ENCODE data around the gene GATAD2B.

The GATAD2B gene

DNA sequence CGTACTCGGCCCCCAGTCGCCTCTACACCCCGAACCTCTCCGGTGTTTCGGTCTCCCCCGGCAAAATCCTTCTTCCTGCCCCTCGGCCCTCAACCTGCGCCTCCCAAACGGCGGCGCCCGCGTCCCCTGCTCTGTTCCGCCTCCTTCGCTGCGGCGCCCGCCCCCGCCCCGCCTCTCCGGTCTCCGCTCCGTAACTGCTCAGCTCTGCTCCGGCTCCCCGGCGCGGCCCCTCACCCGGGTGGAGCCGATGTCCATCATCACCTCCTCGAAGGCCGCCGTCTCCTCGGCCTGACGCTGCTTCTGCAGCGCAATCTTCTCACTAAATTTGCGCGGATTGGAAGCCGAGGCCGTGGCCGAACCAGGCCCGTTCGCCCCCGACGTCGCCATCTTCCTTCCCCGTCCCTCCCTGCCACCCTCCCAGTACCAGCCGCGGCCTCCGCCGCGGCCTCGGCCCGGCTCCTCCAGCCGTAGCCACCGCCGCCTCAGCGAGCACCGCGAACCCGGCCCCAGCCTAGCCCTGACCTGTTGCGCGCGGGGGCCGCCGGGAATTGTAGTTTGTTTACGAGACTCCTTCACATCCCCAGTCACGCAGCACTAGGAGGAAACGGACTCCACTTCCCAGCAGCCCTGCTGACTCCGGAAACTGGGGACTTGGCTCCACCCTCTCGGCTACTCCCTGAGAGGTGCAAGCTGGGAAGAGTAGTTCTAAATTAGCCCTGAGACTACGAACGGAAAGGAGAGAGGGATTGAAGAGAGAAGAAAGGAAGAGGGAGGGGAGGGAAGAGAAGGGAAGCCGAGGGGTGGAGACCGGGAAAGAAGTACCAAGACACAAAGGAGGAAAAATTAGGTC lies 35.6 kb upstream of the GATAD2B start, which contains the start of gene CRTC2:
Gene CRTC2, minus strand, starts transcription at position 502 of the 850 bp plus-strand sequence. Its CDS starts 115 bp downstream, at position 387.
- ATAC-seq, result peak; percentile 91
- peak within 1 kb of the TSS; percentile 90 to 91 for H3K4me3 Mint-ChIP-seq

DNA sequence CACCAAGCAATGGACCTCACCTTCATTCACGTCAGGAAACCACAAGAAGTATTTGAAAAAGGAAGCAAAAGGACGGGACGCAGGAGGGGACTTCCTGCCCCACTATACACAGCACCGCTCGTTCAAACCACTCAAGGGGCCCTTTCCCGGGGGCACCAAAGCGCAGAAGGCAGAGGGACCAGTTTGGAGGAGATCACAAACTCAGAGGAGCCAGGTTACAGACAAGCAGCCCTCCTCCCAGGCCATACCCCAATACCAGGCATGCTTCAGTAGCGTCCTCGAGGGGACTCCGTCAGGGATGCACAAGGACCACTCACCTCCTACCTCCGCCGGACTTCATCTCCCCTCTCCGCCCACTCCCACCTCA lies 35.0 kb upstream of the GATAD2B start:
- H3K27ac Mint-ChIP-seq, result peak overlapping the region; percentile 96
- H3K27me3 Mint-ChIP-seq, result no peaks in the 10 kb centered on the region
- peak overlapping the region; percentile 90 to 91 for H3K4me3 Mint-ChIP-seq
- no peaks in the 10 kb centered on the region for H3K9me3 Mint-ChIP-seq
- ATAC-seq, result peak; percentile 60
- H3K4me1 Mint-ChIP-seq, result peaks cover 68% of the 10 kb centered on the region
- DNase-seq, result peak; percentile 53 to 72

More for the DNA sequence above, 35.6 kb upstream of the GATAD2B start, which contains the start of gene CRTC2:
- Mint-ChIP-seq H3K9me3 (no peaks in the 10 kb centered on the region), H3K27ac (peak within 1 kb of the TSS; percentile 96), H3K4me1 (peaks cover 70% of the 10 kb centered on the region), H3K27me3 (no peaks in the 10 kb centered on the region)
- peak; percentile 92 to 97 for DNase-seq

DNA sequence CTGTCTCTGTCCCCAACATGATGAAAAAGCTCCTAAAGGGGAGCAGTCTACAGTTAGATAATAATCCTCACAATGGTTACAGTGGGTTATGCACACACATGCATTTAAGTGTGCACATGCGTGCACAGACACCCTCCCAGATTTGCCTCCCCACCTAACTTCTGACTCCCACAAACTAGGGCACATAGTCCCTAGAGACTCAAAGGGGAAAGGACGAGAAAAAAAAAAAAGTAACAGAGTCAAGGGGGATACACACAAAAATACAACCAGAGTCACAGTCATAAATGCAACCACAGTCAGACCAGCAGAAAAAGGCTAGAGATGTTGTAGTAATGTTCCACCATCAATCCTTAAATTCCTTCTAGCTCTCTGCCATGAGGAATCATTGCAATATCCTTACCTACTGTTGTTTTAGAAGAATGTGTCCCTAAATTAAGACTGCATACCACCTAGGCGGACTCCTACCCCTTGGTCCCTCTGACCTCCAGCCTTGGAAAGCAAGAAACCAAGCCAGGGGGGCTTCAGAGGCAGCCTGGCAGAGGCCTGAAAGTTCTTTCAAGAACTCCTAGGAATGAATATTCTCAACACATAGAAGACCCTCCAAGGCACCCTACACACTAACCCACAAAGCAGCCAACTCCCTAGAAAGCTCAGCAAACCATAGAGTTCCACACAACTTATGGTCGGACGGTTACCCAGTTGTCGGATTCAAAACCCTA lies 34.4 kb upstream of the GATAD2B start:
- Mint-ChIP-seq H3K4me1 (peaks cover 62% of the 10 kb centered on the region), H3K9me3 (no peaks in the 10 kb centered on the region), H3K4me3 (peak overlapping the region; percentile 90 to 91), H3K27ac (peak overlapping the region; percentile 96), H3K27me3 (no peaks in the 10 kb centered on the region)
- DNase-seq (no peak), ATAC-seq (no peak)

DNA sequence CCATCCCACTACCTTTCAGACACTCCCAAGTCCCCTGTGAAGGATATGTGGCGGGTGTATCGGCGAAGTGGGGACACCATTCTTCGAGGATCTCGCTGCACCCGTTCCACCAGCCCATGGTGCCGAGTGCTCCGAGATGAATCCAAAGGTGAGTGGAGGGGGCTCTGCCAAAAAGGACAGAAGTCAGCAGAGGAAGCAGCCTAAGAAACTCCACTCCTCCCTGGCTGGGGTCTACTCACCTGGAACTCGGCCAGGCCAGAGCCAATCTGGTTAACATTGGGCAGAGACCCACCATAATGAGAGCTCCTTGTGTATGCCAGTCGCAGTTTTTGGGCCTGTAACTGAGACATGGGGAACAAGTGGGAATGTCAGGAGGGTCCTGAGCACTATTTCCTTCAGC lies 32.1 kb upstream of the GATAD2B start:
- DNase-seq, result no peak
- no peak for ATAC-seq
- Mint-ChIP-seq H3K27me3 (no peaks in the 10 kb centered on the region), H3K27ac (no peak overlapping the region), H3K4me1 (peaks cover 48% of the 10 kb centered on the region), H3K4me3 (peak overlapping the region in 1 of 2 donors; percentile 24), H3K9me3 (no peaks in the 10 kb centered on the region)

DNA sequence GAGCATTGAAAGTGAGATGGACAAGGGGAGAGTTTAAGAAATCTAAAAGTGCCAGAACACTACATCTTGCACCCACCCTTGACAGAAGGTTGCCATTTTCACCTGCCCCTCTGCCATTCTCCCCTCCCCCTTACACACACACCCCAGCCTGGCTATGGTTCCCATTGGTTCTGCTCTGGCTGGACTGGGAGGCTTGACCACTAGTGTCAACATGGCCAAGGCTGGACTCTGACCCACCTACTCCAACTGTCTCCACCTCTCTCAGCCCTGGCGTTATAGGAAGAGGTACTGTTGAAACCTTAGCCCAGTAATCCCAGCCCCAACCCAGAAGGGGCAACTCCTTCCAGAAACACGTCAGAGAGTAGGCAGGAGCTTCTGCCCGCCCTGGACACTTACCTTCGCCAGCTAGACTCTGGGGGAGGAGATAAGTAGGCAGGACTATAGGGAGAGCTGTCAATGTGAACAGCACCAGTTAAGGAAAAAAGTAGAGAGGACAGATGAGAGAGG lies 31.1 kb upstream of the GATAD2B start:
- no peaks in the 10 kb centered on the region for H3K27me3 Mint-ChIP-seq
- peak overlapping the region in 1 of 2 donors; percentile 38 for H3K27ac Mint-ChIP-seq
- DNase-seq, result no peak
- peak overlapping the region in 1 of 2 donors; percentile 29 for H3K4me3 Mint-ChIP-seq
- peaks cover 43% of the 10 kb centered on the region for H3K4me1 Mint-ChIP-seq
- H3K9me3 Mint-ChIP-seq, result no peaks in the 10 kb centered on the region
- ATAC-seq, result no peak

DNA sequence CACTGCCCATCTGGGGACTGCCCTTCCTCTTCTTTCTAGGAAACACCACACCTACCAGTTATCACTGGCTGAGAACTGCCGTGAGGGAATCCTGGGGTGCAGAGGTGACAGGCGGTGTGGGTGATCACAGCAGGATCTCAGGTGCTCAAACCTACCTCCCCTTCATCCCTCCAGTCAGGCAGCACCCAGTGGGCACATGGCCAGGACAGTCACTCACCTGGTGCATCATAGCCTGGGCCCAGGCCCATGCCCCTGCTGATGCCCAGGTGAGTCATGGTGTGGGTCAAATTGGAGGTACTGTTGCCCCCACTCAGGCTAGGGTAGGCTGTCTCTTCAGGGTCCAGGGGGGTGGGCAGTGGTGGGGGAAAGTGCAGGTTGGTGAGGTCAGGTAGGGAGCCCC lies 29.0 kb upstream of the GATAD2B start:
- H3K4me1 Mint-ChIP-seq, result peaks cover 46% of the 10 kb centered on the region
- H3K4me3 Mint-ChIP-seq, result no peak overlapping the region

DNA sequence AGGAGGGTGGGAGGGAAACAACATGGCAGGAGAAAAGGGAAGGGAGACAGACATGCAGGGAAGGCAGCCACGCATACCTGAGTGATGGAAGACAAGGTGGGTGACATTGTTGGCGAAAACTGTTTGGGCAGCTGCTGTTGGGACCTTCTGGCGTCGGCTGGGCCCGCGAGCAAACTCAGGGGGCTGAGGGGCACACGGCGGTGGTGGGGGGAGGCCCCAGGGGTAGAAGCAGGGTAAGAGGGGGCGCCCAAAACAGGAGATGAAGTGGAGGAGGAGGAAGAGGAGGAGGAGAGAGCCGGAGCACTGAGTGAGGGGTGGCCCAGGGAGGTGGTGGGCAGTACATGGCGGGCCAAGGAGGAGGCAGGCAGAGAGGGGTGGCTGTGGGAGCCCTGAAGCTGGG lies 28.4 kb upstream of the GATAD2B start:
- H3K4me1 Mint-ChIP-seq, result peaks cover 43% of the 10 kb centered on the region
- DNase-seq, result no peak
- ATAC-seq, result no peak
- no peak overlapping the region for H3K4me3 Mint-ChIP-seq
- H3K9me3 Mint-ChIP-seq, result no peaks in the 10 kb centered on the region
- no peaks in the 10 kb centered on the region for H3K27me3 Mint-ChIP-seq
- H3K27ac Mint-ChIP-seq, result peak overlapping the region in 1 of 2 donors; percentile 61

More for the DNA sequence above, 29.0 kb upstream of the GATAD2B start:
- H3K27ac Mint-ChIP-seq, result no peak overlapping the region
- no peaks in the 10 kb centered on the region for H3K9me3 Mint-ChIP-seq
- no peak for ATAC-seq
- DNase-seq, result no peak
- no peaks in the 10 kb centered on the region for H3K27me3 Mint-ChIP-seq

DNA sequence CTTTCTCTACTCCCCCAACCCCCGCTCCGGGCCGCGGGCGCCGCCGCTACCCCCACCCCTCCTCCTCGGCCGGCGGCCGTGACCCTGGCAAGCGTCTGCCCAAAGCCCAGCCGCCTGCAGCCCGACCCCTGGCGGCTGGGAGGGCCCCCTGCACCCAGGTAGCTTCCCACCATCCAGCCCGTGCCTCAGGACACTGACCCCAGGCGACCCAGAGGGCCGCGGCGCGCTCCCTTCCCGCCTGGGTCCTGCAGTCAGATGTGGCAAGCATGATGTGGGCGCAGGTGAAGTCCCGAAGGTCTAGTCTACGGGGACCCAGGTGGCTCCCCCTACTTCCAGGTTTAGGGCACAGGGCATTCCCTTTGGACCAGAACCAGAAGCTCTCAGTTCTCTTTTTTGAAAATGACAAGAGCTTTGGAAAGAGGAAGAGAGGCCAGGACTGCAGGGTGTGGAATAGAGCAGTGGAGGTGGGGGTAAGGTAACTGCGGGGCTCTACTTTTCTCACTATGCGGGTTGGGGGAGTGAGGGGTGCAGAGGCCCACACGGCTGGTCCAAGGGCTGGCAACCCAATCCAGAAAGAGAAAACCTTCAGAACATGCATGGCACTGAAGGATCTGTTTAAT lies 24.0 kb upstream of the GATAD2B start, which contains the start of gene DENND4B:
Gene DENND4B, minus strand, starts transcription at position 97 of the 620 bp plus-strand sequence. CDS start 2,344 bp downstream, outside the sequence.
- Mint-ChIP-seq H3K4me3 (peak within 1 kb of the TSS; percentile 89 to 97), H3K4me1 (peaks cover 57% of the 10 kb centered on the region), H3K27ac (peak within 1 kb of the TSS; percentile 97 to 98), H3K27me3 (no peaks in the 10 kb centered on the region), H3K9me3 (no peaks in the 10 kb centered on the region)
- ATAC-seq (peak; percentile 73), DNase-seq (peak; percentile 79 to 80)

DNA sequence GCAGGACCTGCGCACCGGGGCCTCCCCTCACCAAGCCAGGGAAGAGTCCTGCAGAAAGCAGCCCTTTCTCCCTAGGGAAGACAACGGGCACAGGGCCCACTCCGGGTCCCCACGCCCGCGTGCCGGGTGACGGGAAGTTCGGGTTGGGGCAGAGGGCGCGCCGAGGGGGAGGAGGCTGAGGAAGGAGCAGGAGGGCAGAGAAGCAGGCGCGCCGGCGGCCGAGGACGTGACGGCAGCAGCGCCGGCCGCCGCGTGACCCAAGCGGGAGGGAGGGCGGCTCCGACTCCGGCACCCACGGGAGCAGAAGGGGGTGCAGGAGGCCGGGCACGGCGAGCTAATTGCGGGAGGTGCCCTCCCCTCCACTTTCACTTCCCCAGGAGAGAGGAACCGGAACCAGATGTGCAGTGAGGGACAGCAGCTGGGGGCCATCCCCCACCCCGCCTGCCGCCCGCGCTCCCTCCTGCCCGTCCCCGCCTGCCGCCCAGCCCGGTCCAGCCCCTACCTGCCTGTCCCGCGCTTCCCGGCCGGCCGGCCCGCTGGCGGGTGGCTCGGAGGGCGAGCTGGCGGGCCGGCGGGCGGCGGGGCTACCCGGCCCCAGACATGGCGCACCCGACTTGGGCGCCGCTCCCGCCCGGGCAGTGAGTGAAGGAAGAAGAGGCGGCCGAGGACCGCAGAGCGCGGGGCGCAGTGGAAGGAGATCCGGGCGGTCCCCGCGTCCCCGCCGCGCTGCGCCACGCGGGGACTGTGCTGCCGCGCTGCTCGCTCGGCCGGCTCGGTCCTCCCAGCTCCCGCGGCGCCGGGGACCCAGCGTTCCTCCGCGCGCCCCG lies 23.2 kb upstream of the GATAD2B start:
- DNase-seq, result peak; percentile 70 to 85
- no peaks in the 10 kb centered on the region for H3K9me3 Mint-ChIP-seq
- ATAC-seq, result peak; percentile 74
- peaks cover 63% of the 10 kb centered on the region for H3K4me1 Mint-ChIP-seq
- H3K4me3 Mint-ChIP-seq, result peak overlapping the region; percentile 89 to 97
- no peaks in the 10 kb centered on the region for H3K27me3 Mint-ChIP-seq
- peak overlapping the region; percentile 97 to 98 for H3K27ac Mint-ChIP-seq

DNA sequence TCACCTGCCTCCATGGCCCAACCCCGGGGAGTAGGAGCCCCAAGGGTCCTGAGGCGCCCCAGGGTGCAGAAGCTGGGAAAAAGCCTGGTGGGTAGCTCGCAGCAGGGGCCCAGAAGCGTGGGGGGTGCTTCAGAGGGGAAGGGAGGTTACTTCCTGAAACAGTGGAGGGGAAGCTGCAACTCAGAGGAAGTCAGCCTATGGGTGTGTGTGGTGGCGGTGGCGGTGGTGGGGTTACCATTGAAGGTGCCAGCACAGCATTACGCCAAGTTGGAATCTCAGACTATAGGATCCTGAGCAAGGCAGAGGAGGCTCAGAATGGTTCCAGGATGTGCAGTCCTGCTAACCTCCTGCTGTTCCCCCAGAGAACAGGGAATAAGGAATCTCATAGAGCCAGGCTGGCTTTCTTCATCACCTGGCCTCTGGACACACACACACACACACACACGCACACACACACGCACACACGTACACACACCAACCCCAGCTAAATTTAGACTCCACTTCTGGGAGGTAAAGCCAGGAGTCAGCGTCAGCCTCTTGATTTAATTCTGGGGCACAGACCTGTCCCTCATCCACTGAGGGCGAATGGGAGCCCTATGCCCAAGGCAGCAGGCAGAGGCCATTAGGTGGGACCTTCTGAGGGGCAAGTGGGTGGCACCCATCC lies 22.5 kb upstream of the GATAD2B start:
- DNase-seq (peak; percentile 68 to 83), ATAC-seq (peak; percentile 80)
- no peaks in the 10 kb centered on the region for H3K9me3 Mint-ChIP-seq
- no peaks in the 10 kb centered on the region for H3K27me3 Mint-ChIP-seq
- H3K27ac Mint-ChIP-seq, result peak overlapping the region; percentile 97 to 98
- peaks cover 69% of the 10 kb centered on the region for H3K4me1 Mint-ChIP-seq
- peak overlapping the region; percentile 89 to 97 for H3K4me3 Mint-ChIP-seq

DNA sequence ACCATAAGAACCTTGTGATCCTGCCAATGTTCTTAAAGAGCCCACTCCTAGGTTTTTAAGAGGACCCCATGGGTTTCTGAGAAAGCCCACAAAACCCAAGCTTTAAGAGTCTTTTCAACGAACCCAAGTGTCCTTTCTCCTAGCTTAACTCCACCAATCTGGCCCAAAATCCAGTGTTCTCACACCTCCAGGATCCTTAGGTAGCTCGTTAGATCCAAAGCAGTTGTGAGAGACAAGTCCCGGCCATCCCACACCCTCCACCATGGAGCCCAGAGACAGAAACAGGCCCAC lies 22.0 kb upstream of the GATAD2B start:
- DNase-seq (no peak), ATAC-seq (no peak)
- Mint-ChIP-seq H3K27ac (peak overlapping the region; percentile 97 to 98), H3K9me3 (no peaks in the 10 kb centered on the region), H3K4me3 (peak overlapping the region; percentile 89 to 97), H3K27me3 (no peaks in the 10 kb centered on the region), H3K4me1 (peaks cover 69% of the 10 kb centered on the region)

DNA sequence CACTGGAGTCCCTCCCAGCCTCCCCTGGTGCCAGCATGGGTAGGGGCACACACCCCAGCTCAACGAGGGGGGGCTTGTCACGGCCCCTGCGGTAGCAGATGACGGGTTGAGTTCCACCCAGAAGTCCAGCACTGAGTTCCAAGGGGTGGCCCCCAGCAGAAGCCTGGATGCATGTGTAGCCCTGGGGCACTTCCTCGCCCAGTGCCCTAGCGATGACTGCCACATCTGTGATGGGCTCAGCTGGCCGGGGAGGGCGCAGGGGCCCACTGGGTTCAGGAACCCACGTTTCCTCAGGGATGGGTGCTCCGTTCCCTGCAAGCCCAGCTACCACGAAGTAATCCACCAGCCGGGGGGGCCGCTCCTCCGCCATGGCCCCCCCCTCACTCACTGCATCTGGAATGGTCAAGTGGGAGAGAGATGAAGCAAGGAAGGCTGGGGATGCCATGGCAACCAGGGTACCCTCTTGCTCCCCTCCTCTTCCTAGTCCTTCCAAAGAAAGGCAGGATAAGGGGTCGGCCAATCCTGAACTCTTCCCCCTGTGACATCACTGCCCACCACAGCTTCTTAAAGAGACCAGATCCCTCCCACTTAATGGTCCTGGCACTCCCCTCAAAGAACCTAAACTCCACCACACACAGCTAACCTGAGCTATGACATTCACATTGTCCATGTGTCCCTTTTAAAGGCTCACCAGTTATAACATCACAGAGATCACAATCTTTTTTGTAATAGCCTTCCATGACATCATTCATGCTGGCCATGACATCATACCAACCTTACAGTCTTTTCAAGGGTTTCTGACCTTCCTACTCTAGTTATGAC lies 21.4 kb upstream of the GATAD2B start:
- ATAC-seq (no peak), DNase-seq (no peak)
- Mint-ChIP-seq H3K4me3 (peak overlapping the region; percentile 89 to 97), H3K4me1 (peaks cover 72% of the 10 kb centered on the region), H3K27ac (peak overlapping the region; percentile 97 to 98), H3K27me3 (no peaks in the 10 kb centered on the region), H3K9me3 (no peaks in the 10 kb centered on the region)

DNA sequence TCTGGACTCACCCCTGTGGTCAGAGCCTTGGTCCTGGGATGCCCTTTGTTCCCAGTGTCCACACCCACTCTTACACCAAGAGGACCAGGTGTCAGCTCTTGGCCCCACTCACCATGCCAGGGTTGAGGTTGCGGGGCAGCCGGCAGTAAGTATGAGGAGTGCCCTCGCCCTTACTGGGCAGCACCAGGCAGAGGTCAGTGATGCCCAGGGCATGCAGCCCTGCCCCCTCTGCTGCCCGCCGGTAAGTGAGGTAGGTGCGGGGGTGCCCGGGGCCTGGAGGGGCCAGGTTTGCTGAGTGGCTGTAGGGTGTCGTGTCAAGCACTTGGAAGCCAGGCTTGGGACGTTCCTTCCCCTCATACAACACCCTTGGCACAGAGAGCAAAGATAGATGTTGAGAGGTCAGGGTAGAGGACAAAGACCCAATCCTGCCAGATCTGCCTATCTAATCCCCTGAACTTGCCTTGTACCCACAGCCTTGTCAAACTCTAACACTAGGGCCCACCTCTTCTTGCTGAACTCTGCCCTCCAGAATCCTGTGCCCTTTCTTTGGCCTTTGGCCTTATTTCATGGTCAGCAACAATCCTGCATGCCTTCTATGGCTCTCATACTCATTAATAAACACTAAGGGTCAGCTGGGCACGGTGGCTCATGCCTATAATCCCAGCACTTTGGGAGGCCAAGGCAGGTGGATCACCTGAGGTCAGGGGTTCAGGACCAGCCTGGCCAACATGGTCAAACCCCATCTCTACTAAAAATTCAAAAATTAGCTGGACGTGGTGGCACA lies 20.2 kb upstream of the GATAD2B start:
- Mint-ChIP-seq H3K9me3 (no peaks in the 10 kb centered on the region), H3K27ac (peak overlapping the region in 1 of 2 donors; percentile 34), H3K4me3 (no peak overlapping the region), H3K27me3 (no peaks in the 10 kb centered on the region), H3K4me1 (peaks cover 63% of the 10 kb centered on the region)
- ATAC-seq (no peak), DNase-seq (no peak)
